Ishikawa (cell line): ENCODE measurements around the gene LYRM4.

Source experiments
- CEBPB ChIP-seq: IDR thresholded peaks from 2 replicates; pipeline ENCODE4 v1.6.1; 2012
- CREB1 ChIP-seq: IDR thresholded peaks from 2 replicates; pipeline ENCODE4 v1.6.1; 2012; ENCODE audit warnings: low read depth
- EGR1 ChIP-seq: IDR thresholded peaks from 2 replicates; pipeline ENCODE4 v1.6.1; 2012
- EP300 ChIP-seq: IDR thresholded peaks from 2 replicates; pipeline ENCODE4 v1.6.1; 2012; ENCODE audit warnings: borderline replicate concordance
- FOXM1 ChIP-seq: IDR thresholded peaks from 2 replicates; pipeline ENCODE4 v1.6.1; 2012; ENCODE audit warnings: low read depth, borderline replicate concordance
- NFIC ChIP-seq: IDR thresholded peaks from 2 replicates; pipeline ENCODE4 v1.6.1; 2012
- RAD21 ChIP-seq: IDR thresholded peaks from 2 replicates; pipeline ENCODE4 v1.6.1; 2012; ENCODE audit warnings: low read depth
- TAF1 ChIP-seq: IDR thresholded peaks from 2 replicates; pipeline ENCODE4 v1.6.1; 2012; ENCODE audit warnings: low read depth, mild to moderate bottlenecking
- TCF12 ChIP-seq: IDR thresholded peaks from 2 replicates; pipeline ENCODE4 v1.6.1; 2012; ENCODE audit warnings: low read depth
- TEAD4 ChIP-seq: IDR thresholded peaks from 2 replicates; pipeline ENCODE4 v1.6.1; 2012
- YY1 ChIP-seq: IDR thresholded peaks from 2 replicates; pipeline ENCODE4 v1.6.1; 2012; ENCODE audit warnings: low read depth
- ZBTB7A ChIP-seq: IDR thresholded peaks from 2 replicates; pipeline ENCODE4 v1.6.1; 2012; ENCODE audit warnings: low read depth
- TF ChIP-seq, protein P1 (sequence below): IDR thresholded peaks from 2 replicates; pipeline ENCODE4 v1.6.1; 2012
- TF ChIP-seq, protein P2 (sequence below): IDR thresholded peaks from 2 replicates; pipeline ENCODE4 v1.6.1; 2012
- TF ChIP-seq, protein P3 (sequence below): IDR thresholded peaks from 2 replicates; pipeline ENCODE4 v1.6.1; 2012; ENCODE audit warnings: low read depth, mild to moderate bottlenecking

LYRM4 gene

DNA sequence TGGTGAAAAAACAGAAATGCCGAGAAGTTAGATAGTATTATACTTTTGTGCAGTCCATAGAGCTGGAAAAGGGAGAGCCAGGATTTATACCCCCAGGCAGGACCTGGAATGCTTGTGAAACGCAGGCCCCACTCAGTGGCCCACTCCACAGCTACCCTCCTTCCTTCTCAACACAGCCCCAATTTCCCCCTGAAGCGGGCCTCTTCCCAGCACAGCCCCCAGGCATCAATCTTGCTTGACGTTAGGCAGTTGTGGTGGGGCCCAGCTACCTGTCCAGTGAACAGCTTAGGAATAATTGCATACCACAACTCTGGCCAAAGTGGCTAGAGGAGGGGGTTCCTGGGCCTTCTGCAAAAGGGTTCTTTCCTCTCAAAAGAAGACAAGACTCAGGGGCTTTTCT lies 114.4 kb downstream of the LYRM4 start:
- TF ChIP-seq EP300: no peak
- no peak for TF ChIP-seq CEBPB
- TF ChIP-seq, protein P1, sequence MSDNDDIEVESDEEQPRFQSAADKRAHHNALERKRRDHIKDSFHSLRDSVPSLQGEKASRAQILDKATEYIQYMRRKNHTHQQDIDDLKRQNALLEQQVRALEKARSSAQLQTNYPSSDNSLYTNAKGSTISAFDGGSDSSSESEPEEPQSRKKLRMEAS: no peak
- TF ChIP-seq TAF1: no peak
- no peak for TF ChIP-seq TCF12
- TF ChIP-seq CREB1: no peak
- TF ChIP-seq ZBTB7A: no peak
- TF ChIP-seq FOXM1: no peak
- no peak for TF ChIP-seq NFIC
- no peak for TF ChIP-seq TEAD4
- no peak for TF ChIP-seq EGR1
- TF ChIP-seq, protein P2, sequence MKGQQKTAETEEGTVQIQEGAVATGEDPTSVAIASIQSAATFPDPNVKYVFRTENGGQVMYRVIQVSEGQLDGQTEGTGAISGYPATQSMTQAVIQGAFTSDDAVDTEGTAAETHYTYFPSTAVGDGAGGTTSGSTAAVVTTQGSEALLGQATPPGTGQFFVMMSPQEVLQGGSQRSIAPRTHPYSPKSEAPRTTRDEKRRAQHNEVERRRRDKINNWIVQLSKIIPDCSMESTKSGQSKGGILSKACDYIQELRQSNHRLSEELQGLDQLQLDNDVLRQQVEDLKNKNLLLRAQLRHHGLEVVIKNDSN: no peak
- TF ChIP-seq, protein P3, sequence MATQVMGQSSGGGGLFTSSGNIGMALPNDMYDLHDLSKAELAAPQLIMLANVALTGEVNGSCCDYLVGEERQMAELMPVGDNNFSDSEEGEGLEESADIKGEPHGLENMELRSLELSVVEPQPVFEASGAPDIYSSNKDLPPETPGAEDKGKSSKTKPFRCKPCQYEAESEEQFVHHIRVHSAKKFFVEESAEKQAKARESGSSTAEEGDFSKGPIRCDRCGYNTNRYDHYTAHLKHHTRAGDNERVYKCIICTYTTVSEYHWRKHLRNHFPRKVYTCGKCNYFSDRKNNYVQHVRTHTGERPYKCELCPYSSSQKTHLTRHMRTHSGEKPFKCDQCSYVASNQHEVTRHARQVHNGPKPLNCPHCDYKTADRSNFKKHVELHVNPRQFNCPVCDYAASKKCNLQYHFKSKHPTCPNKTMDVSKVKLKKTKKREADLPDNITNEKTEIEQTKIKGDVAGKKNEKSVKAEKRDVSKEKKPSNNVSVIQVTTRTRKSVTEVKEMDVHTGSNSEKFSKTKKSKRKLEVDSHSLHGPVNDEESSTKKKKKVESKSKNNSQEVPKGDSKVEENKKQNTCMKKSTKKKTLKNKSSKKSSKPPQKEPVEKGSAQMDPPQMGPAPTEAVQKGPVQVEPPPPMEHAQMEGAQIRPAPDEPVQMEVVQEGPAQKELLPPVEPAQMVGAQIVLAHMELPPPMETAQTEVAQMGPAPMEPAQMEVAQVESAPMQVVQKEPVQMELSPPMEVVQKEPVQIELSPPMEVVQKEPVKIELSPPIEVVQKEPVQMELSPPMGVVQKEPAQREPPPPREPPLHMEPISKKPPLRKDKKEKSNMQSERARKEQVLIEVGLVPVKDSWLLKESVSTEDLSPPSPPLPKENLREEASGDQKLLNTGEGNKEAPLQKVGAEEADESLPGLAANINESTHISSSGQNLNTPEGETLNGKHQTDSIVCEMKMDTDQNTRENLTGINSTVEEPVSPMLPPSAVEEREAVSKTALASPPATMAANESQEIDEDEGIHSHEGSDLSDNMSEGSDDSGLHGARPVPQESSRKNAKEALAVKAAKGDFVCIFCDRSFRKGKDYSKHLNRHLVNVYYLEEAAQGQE: no peak
- TF ChIP-seq YY1: no peak
- no peak for TF ChIP-seq RAD21

DNA sequence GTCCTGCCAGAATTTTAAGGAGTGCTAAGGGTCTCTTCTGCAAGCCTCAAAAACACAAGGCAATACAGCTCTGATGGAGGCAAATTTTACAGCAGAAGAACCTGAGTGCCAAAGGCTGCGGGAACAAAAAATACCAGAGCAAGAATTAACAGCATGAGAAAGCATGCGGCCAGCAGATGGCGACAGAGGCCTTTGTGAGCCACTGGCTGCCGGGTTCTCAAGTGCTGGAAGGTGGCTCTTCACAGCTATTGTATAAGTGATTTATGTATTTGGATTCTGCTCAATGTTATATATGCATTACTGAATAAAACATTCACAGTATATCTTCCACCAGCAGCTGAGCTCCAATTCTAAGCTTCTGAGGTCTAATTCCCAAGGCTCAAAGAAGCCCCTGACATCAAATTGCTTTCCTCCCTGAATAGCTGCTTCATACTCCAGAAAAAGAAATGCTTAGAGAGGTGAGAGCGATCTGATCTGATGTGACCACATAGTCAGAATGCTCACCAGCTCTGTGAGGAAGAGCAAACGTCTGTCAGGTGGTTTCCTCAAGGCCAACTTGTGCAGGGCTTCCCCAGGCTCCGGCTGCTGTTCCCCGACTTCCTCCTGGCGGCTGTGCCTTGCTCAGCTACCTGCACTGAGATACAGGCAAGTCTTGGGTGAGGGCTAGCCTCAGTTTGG lies 117.0 kb downstream of the LYRM4 start:
- peak; percentile 91 for TF ChIP-seq RAD21
- TF ChIP-seq YY1: no peak

GRCh38 chr6:5142915-5143314 lies 117.8 kb downstream of the LYRM4 start:
- TF ChIP-seq YY1: no peak
- TF ChIP-seq, protein P3: no peak
- TF ChIP-seq, protein P2: no peak
- no peak for TF ChIP-seq TEAD4
- TF ChIP-seq NFIC: no peak
- TF ChIP-seq, protein P1: no peak
- TF ChIP-seq CEBPB: no peak

- TF ChIP-seq TAF1 (no peak), TCF12 (no peak), YY1 (no peak), EP300 (no peak), CEBPB (no peak), RAD21 (no peak), TEAD4 (no peak), EGR1 (no peak), CREB1 (no peak), ZBTB7A (no peak), FOXM1 (no peak), NFIC (no peak)
- TF ChIP-seq, protein P3: no peak
- TF ChIP-seq, protein P2: no peak
- TF ChIP-seq, protein P1: no peak
Measured at GRCh38 chr6:5142131-5142530, 118.6 kb downstream of the LYRM4 start.
